ENCODE results near the gene COX11.

Gene COX11

GRCh38 chr17:54967621-54968261, 713 bp downstream of the COX11 start:
- DNase-seq (ENCODE audit: low read depth) = no peak

- no peak for DNase-seq (ENCODE audit: low read depth)
Measured at GRCh38 chr17:54956791-54957190, 11.7 kb downstream of the COX11 start.

- DNase-seq (ENCODE audit: low read depth) = no peak
Measured at GRCh38 chr17:54951286-54951685, 17.2 kb downstream of the COX11 start.

- no peak for DNase-seq (ENCODE audit: low read depth)
Measured at GRCh38 chr17:54950116-54950515, 18.3 kb downstream of the COX11 start.

- peak; percentile 98 for DNase-seq (ENCODE audit: low read depth)
Measured at GRCh38 chr17:54948380-54948779, 20.1 kb downstream of the COX11 start.

GRCh38 chr17:54947396-54947795, 21.1 kb downstream of the COX11 start:
- DNase-seq (ENCODE audit: low read depth) = no peak

- no peak for DNase-seq (ENCODE audit: low read depth)
Measured at GRCh38 chr17:54945671-54946070, 22.8 kb downstream of the COX11 start.

GRCh38 chr17:54945231-54945630, 23.2 kb downstream of the COX11 start:
- DNase-seq (ENCODE audit: low read depth) = no peak

GRCh38 chr17:54944796-54945195, 23.7 kb downstream of the COX11 start:
- DNase-seq (ENCODE audit: low read depth) = no peak

- DNase-seq (ENCODE audit: low read depth) = no peak
Measured at GRCh38 chr17:54941285-54941684, 27.2 kb downstream of the COX11 start.

GRCh38 chr17:54937426-54937825, 31.0 kb downstream of the COX11 start:
- no peak for DNase-seq (ENCODE audit: low read depth)

- DNase-seq (ENCODE audit: low read depth) = no peak
Measured at GRCh38 chr17:54937018-54937417, 31.4 kb downstream of the COX11 start.

- no peak for DNase-seq (ENCODE audit: low read depth)
Measured at GRCh38 chr17:54935471-54935870, 33.0 kb downstream of the COX11 start.

GRCh38 chr17:54933921-54934320, 34.5 kb downstream of the COX11 start:
- DNase-seq (ENCODE audit: low read depth) = no peak

GRCh38 chr17:54932711-54933110, 35.7 kb downstream of the COX11 start:
- DNase-seq (ENCODE audit: low read depth) = no peak

- DNase-seq (ENCODE audit: low read depth) = no peak
Measured at GRCh38 chr17:54927525-54927924, 40.9 kb downstream of the COX11 start.

GRCh38 chr17:54924405-54924804, 44.0 kb downstream of the COX11 start:
- DNase-seq (ENCODE audit: low read depth) = no peak

- DNase-seq (ENCODE audit: low read depth) = no peak
Measured at GRCh38 chr17:54920819-54921218, 47.6 kb downstream of the COX11 start.

- no peak for DNase-seq (ENCODE audit: low read depth)
Measured at GRCh38 chr17:54919425-54919824, 49.0 kb downstream of the COX11 start.

- DNase-seq (ENCODE audit: low read depth) = no peak
Measured at GRCh38 chr17:54916721-54917120, 51.7 kb downstream of the COX11 start.

Data from non-pigmented ciliary epithelial cell (primary cell).